ENCODE results near the gene YIF1A. TPM values are rescaled to one million over a fixed set of nuclear protein-coding genes. Genes with fewer than 3 reads are reported as not detected.

YIF1A gene
- polyA plus RNA-seq, 1 donor from 2014 or later = 51.2 TPM

- Histone ChIP-seq H3K9ac (ENCODE audit: low read length) (no peak overlapping the region), H3K27ac (ENCODE audit: low read length) (no peak overlapping the region), H3F3A (ENCODE audit: insufficient read depth, low read length, poor library complexity, severe bottlenecking) (no peaks in the 10 kb centered on the region), H3K9me3 (ENCODE audit: low read length) (no peaks in the 10 kb centered on the region), H3K4me3 (ENCODE audit: low read length) (no peak overlapping the region), H4K20me1 (ENCODE audit: insufficient read depth) (no peaks in the 10 kb centered on the region), H3K36me3 (ENCODE audit: insufficient read depth, low read length) (no peaks in the 10 kb centered on the region), H3K4me2 (ENCODE audit: low read length) (no peak overlapping the region), H3K79me2 (replicated peaks; ENCODE audit: insufficient read depth, low read length) (no peaks in the 10 kb centered on the region), H2AFZ (ENCODE audit: low read depth, low read length) (no peak overlapping the region), H3K9me2 (ENCODE audit: insufficient read depth, low read length) (no peaks in the 10 kb centered on the region), H3K27me3 (ENCODE audit: insufficient read depth, low read depth, low read length) (no peaks in the 10 kb centered on the region)
- TF ChIP-seq EZH2 (IDR thresholded peaks at IDR 0.05; ENCODE audit: borderline replicate concordance, insufficient read depth, low read length, poor library complexity, severe bottlenecking) (no peak), CTCF (IDR thresholded peaks at IDR 0.05; ENCODE audit: poor library complexity, severe bottlenecking) (no peak), REST (IDR thresholded peaks at IDR 0.05; ENCODE audit: borderline replicate concordance) (no peak), MXI1 (conservative IDR thresholded peaks at IDR 0.05; ENCODE audit: poor library complexity, severe bottlenecking) (no peak), RAD21 (conservative IDR thresholded peaks at IDR 0.05) (no peak), SMC3 (conservative IDR thresholded peaks at IDR 0.05; ENCODE audit: poor library complexity) (no peak), EP300 (conservative IDR thresholded peaks at IDR 0.05; ENCODE audit: poor library complexity, severe bottlenecking) (no peak), POLR2AphosphoS5 (IDR thresholded peaks at IDR 0.05) (no peak), TAF1 (IDR thresholded peaks at IDR 0.05; ENCODE audit: low read depth) (no peak)
Measured at GRCh38 chr11:66302656-66303055, 13.7 kb upstream of the YIF1A start.

- Histone ChIP-seq H2AFZ (ENCODE audit: low read depth, low read length) (no peak overlapping the region), H3K27me3 (ENCODE audit: insufficient read depth, low read depth, low read length) (no peaks in the 10 kb centered on the region), H3K9me3 (ENCODE audit: low read length) (no peaks in the 10 kb centered on the region), H3K9me2 (ENCODE audit: insufficient read depth, low read length) (no peaks in the 10 kb centered on the region), H3K27ac (ENCODE audit: low read length) (no peak overlapping the region), H3K79me2 (replicated peaks; ENCODE audit: insufficient read depth, low read length) (no peaks in the 10 kb centered on the region), H4K20me1 (ENCODE audit: insufficient read depth) (no peaks in the 10 kb centered on the region), H3K4me2 (ENCODE audit: low read length) (no peak overlapping the region), H3F3A (ENCODE audit: insufficient read depth, low read length, poor library complexity, severe bottlenecking) (no peaks in the 10 kb centered on the region), H3K9ac (ENCODE audit: low read length) (no peak overlapping the region), H3K36me3 (ENCODE audit: insufficient read depth, low read length) (no peaks in the 10 kb centered on the region), H3K4me3 (ENCODE audit: low read length) (no peak overlapping the region)
- TF ChIP-seq EZH2 (IDR thresholded peaks at IDR 0.05; ENCODE audit: borderline replicate concordance, insufficient read depth, low read length, poor library complexity, severe bottlenecking) (no peak), TAF1 (IDR thresholded peaks at IDR 0.05; ENCODE audit: low read depth) (no peak), POLR2AphosphoS5 (IDR thresholded peaks at IDR 0.05) (no peak), EP300 (conservative IDR thresholded peaks at IDR 0.05; ENCODE audit: poor library complexity, severe bottlenecking) (no peak), SMC3 (conservative IDR thresholded peaks at IDR 0.05; ENCODE audit: poor library complexity) (no peak)
Measured at GRCh38 chr11:66299186-66299585, 10.2 kb upstream of the YIF1A start.

Measured in neural cell (in vitro differentiated cells).